Epithelial cell of proximal tubule (primary cell): ENCODE results near the gene LIN7C. TPM values are rescaled to one million over a fixed set of nuclear protein-coding genes. Genes with fewer than 3 reads are reported as not detected.

ENCODE experiments used
- DNase-seq: peaks from one replicate; pipeline ENCODE4 v3.0.0-alpha.2; 2011; ENCODE audit warnings: low read depth
- H3K4me3 ChIP-seq: 2 replicates; pipeline ENCODE4 v1.5.1; 2011; ENCODE audit warnings: low read depth, mild to moderate bottlenecking, low read length
- CTCF ChIP-seq: conservative IDR thresholded peaks from 2 replicates; pipeline ENCODE4 v1.5.1; 2012; ENCODE audit warnings: low read depth, mild to moderate bottlenecking, low read length
- total RNA-seq: library from RNA; depleted of rRNA; stranded (reverse); fragments of >200 nt; gene quantifications from 2 replicates; pipeline ENCODE4 v1.2.3, GENCODE V29; 2015

Gene LIN7C
- total RNA-seq, 1 donor from 2014 or later = 23.5 TPM

GRCh38 chr11:27497911-27498310 is 8.7 kb downstream of the LIN7C start:
- H3K4me3 ChIP-seq = no peak overlapping the region
- no peak for DNase-seq
- no peak for TF ChIP-seq CTCF

GRCh38 chr11:27497284-27497866 is 9.2 kb downstream of the LIN7C start:
- TF ChIP-seq CTCF = peak; percentile 52
- no peak overlapping the region for H3K4me3 ChIP-seq
- DNase-seq = no peak

GRCh38 chr11:27496461-27496860 is 10.1 kb downstream of the LIN7C start:
- no peak for TF ChIP-seq CTCF
- no peak overlapping the region for H3K4me3 ChIP-seq
- DNase-seq = no peak

GRCh38 chr11:27495710-27496300 is 10.8 kb downstream of the LIN7C start:
- TF ChIP-seq CTCF = no peak
- H3K4me3 ChIP-seq = no peak overlapping the region
- DNase-seq = no peak

GRCh38 chr11:27489092-27489491 is 17.5 kb downstream of the LIN7C start:
- no peak for TF ChIP-seq CTCF
- DNase-seq = no peak
- no peak overlapping the region for H3K4me3 ChIP-seq

GRCh38 chr11:27487706-27488105 is 18.9 kb downstream of the LIN7C start:
- no peak overlapping the region for H3K4me3 ChIP-seq
- DNase-seq = no peak
- TF ChIP-seq CTCF = no peak
